SK-N-SH treated with all-trans-retinoic acid at 6 μM for 48 hours (cell line): ENCODE results near the gene NPM3.

Experiments used
- ARNTL ChIP-seq: fragments of 450-650 bp; formaldehyde crosslinking; IDR thresholded peaks from 2 replicates; pipeline ENCODE4 v1.5.0; 2020; ENCODE audit warnings: low read depth, mild to moderate bottlenecking, moderate library complexity, borderline replicate concordance
- CREB5 ChIP-seq: fragments of 250-450 bp; sonication (Bioruptor Pico); IDR thresholded peaks from 2 replicates; pipeline ENCODE4 v1.5.1; 2020; ENCODE audit warnings: low read depth, mild to moderate bottlenecking, moderate library complexity
- CSDC2 ChIP-seq: fragments of 250-450 bp; sonication (Bioruptor Pico); IDR thresholded peaks from 2 replicates; pipeline ENCODE4 v1.5.0; 2020; ENCODE audit warnings: mild to moderate bottlenecking, moderate library complexity
- PPARA ChIP-seq: fragments of 250-450 bp; sonication (Bioruptor Pico); IDR thresholded peaks from 2 replicates; pipeline ENCODE4 v1.5.0; 2020; ENCODE audit warnings: mild to moderate bottlenecking, borderline replicate concordance
- SNAI2 ChIP-seq: fragments of 250-450 bp; sonication (Bioruptor Pico); IDR thresholded peaks from 2 replicates; pipeline ENCODE4 v1.5.0; 2020; ENCODE audit warnings: mild to moderate bottlenecking, moderate library complexity
- TCF4 ChIP-seq: fragments of 250-450 bp; sonication (Bioruptor Pico); IDR thresholded peaks from 2 replicates; pipeline ENCODE4 v1.8.0; 2021; ENCODE audit warnings: mild to moderate bottlenecking, moderate library complexity, borderline replicate concordance
- TOX ChIP-seq: fragments of 250-450 bp; sonication (Bioruptor Pico); IDR thresholded peaks from 2 replicates; pipeline ENCODE4 v1.8.0; 2021; ENCODE audit warnings: mild to moderate bottlenecking, moderate library complexity, borderline replicate concordance
- TSHZ2 ChIP-seq: fragments of 250-450 bp; sonication (Bioruptor Pico); IDR thresholded peaks from 2 replicates; pipeline ENCODE4 v1.5.0; 2020; ENCODE audit warnings: mild to moderate bottlenecking, moderate library complexity
- ZC3H10 ChIP-seq: fragments of 250-450 bp; sonication (Bioruptor Pico); IDR thresholded peaks from 2 replicates; pipeline ENCODE4 v1.5.1; 2021; ENCODE audit warnings: mild to moderate bottlenecking, moderate library complexity
- ZFP3 ChIP-seq: fragments of 250-450 bp; sonication (Bioruptor Pico); IDR thresholded peaks from 2 replicates; pipeline ENCODE4 v1.5.0; 2020; ENCODE audit warnings: mild to moderate bottlenecking, moderate library complexity
- ZFP30 ChIP-seq: fragments of 450-650 bp; formaldehyde crosslinking; IDR thresholded peaks from 2 replicates; pipeline ENCODE4 v1.5.0; 2022; ENCODE audit warnings: mild to moderate bottlenecking, moderate library complexity

- TF ChIP-seq CREB5 (CRISPR knock-in tag): no peak
- no peak for TF ChIP-seq ZFP3 (CRISPR knock-in tag)
- no peak for TF ChIP-seq TCF4
- no peak for TF ChIP-seq CSDC2 (CRISPR knock-in tag)
- no peak for TF ChIP-seq ZC3H10 (CRISPR knock-in tag)
- TF ChIP-seq TSHZ2 (CRISPR knock-in tag): no peak
- TF ChIP-seq SNAI2 (CRISPR knock-in tag): no peak
- no peak for TF ChIP-seq PPARA (CRISPR knock-in tag)
- no peak for TF ChIP-seq ARNTL (CRISPR knock-in tag)
- no peak for TF ChIP-seq ZFP30 (CRISPR knock-in tag)
- TF ChIP-seq TOX: no peak
Observed at GRCh38 chr10:101778781-101779543, 4.3 kb downstream of the NPM3 start.
